ENCODE measurements around the gene KBTBD4.

DNA sequence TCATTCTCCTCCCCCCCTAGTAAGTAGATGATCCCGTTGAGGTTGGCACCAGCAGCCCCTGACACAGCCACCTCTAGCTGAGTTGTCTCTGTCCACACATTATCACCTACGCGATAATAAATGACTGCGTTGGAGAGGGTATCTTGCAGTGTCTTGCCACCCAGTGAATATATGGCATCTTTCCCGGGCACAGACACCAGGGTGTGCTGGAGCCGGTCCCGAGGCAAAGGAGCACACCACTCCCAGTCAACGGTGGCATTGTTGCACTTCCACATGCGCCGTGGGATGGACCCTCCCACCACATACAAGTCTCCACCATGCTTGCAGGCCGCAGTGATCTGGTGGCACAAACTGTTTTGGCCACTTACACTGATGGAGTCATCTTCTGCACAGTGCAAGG is 5.4 kb downstream of the KBTBD4 start:
- TF ChIP-seq, protein P1, sequence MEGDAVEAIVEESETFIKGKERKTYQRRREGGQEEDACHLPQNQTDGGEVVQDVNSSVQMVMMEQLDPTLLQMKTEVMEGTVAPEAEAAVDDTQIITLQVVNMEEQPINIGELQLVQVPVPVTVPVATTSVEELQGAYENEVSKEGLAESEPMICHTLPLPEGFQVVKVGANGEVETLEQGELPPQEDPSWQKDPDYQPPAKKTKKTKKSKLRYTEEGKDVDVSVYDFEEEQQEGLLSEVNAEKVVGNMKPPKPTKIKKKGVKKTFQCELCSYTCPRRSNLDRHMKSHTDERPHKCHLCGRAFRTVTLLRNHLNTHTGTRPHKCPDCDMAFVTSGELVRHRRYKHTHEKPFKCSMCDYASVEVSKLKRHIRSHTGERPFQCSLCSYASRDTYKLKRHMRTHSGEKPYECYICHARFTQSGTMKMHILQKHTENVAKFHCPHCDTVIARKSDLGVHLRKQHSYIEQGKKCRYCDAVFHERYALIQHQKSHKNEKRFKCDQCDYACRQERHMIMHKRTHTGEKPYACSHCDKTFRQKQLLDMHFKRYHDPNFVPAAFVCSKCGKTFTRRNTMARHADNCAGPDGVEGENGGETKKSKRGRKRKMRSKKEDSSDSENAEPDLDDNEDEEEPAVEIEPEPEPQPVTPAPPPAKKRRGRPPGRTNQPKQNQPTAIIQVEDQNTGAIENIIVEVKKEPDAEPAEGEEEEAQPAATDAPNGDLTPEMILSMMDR (IDR thresholded peaks at IDR 0.05): no peak
- no peak for TF ChIP-seq POLR2A (IDR thresholded peaks at IDR 0.05)
